Raji (cell line): Measurements from ENCODE around the gene UBL5.

Experiments used
- POLR2A ChIP-seq: IDR thresholded peaks from 2 replicates; pipeline ENCODE4 v1.6.1; 2011; ENCODE audit warnings: low read depth, low read length, control low read depth; ENCODE audit not compliant: insufficient read depth

Gene UBL5

DNA sequence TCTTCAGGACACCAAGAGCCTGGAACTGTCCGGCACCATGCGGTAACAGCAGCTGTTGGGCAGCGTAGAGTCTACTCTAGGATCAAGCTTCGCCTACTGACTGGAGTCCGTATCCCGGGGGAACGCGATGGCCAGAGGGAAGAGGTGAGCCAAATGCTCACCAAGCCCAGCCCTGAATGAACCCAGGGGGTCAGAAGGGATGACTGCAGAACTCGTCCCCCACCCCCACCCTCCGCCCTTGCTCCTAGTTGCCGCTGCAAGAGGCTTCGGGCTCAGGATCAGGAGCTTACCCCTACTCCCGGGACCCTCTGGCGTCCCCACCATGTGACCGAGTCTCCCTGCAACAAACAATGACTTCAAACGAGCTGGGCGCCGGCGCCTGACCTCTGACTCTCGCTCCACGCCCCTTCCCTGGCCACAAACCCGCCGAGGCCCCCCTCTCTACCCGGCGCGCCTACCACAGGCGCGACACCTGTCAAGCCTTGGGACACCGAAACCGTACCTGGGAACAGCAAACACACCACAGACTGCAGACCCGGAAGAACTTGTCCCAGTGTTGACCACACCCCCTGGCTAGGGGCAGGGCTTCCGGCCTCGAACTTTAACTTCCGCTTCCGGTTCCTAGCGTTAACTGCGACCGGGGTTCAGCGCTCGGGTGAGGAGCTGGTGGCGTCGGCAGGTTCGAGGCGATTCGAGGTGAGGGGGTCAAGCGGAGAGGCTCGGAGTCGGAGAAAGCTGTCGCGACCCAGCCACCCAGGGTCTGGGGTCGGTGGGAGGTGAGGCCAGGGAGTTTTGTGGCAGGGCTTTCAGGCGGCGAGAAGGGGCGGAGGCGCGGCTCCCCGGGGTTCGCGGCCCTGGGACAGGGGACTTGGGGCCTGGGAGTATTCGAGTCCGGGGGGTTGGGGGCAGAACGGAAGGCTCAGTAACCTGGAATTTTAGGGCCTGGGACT lies at the start of gene UBL5:
Gene UBL5 (plus strand): TSS at position 630 of the 950 bp plus-strand sequence. CDS start 420 bp downstream, outside the sequence.
- TF ChIP-seq POLR2A, result peak; percentile 91

DNA sequence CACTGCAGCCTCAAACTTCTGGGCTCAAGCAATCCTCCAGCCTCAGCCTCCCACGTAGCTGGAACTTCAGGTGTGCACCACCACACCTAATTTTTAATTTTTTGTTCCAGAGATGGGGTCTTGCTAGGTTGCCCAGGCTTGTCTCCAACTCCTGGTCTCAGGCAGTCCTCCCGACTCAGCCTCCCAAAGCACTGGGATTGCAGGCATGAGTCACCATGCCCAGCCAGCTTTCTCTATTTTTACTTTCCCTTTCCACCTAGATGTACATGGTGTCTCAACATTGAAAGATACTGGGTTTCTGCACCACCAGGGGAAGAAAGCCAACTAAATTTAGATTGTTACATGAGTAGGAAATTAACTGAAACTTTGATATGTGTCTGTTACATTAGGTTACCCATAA lies 45.4 kb upstream of the UBL5 start:
- TF ChIP-seq POLR2A, result no peak

DNA sequence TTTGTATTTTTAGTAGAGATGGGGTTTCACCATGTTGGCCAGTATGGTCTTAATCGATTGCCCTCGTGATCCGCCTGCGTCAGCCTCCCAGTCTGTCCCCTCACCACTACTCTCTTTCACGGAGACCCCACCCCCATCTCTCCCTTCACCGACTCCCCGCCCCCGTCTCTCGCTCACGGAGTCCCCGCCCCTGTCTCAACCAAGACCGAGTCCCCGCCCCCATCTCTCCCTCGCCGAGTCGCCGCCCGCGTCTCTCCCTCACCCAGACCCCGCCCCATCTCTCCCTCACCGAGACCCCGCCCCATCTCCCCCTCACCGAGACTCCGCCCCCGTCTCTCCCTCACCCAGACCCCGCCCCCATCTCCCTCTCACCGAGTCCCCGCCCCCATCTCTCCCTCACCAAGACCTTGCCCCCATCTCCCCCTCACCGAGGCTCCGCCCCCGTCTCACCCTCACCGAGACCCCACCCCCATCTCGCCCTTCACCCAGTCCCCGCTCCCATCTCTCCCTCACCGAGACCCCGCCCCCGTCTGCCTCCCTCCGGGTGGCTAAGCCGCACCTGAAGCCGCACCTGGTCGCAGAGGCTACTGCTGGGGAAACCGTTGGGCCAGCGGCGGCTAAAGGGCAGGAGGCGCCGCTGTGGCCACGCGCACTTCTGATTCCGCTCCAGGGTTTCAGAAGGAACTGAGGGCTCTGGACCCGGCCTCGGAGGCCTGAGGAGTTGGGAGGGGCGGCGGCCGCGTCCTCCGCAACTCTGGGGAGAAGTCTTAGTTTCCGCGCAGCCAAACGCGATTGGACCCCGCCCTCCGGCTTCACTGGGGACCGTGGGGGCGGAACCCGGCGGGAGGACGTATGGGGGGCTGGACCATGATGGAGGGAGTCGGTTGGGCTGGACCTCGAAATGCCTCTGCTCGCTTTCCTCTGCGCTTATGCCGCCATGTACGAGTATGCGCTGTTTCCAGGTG lies 42.1 kb upstream of the UBL5 start:
- TF ChIP-seq POLR2A, result peak; percentile 58; the same call in 1 of the 2 replicates

DNA sequence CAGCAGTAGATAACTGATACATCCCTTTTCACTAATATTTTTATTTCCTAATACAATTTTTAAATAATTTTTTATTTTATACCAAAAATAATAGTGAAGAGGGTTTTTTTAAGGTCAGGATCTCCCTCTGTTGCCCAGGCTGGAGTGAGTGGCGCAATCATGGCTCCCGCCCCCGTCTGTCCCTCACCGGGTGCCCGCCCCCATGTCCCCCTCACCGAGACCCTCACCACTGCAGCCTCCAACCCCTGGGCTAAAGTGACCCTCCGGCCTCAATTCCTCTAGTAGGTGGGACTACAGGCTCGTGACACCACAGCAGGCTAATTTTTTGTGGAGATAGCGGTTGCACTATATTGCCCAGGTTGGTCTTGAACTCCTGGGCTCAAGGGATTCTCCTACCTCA lies 41.4 kb upstream of the UBL5 start:
- TF ChIP-seq POLR2A, result no peak

DNA sequence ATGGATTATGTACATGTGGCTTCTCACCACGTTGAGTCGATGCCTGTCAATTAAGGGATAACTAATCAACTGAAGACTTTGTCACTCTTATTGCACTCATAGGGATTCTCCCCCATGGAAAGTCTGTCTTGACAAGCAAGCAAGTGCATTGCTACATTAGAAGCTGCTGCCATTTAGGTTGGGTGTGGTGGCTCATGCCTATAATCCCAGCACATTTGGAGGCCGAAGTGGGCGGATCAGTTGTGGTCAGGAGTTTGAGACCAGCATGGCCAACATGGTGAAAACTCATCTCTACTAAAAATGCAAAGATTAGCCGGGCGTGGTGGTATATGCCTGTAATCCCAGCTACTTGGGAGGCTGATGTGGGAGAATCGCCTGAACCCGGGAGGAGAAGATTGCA lies 40.9 kb upstream of the UBL5 start:
- TF ChIP-seq POLR2A, result no peak

DNA sequence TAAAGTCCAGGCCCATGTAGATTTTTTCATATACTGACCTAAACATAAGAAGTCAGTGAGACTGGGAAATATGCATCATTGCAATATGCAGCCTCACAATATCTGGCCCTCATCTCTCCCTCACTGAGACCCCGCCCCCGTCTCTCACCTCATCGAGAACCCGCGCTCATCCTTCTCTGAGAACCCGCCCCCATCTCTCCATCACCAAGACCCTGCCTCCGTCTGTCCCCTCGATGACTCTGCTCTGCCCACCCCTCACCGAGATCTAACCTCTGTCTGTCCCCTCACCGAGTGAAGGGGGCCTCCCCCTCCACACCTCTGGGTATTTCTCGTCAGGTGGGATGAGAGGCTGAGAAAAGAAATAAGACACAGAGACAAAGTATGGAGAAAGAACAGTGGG lies 38.7 kb upstream of the UBL5 start:
- no peak for TF ChIP-seq POLR2A

DNA sequence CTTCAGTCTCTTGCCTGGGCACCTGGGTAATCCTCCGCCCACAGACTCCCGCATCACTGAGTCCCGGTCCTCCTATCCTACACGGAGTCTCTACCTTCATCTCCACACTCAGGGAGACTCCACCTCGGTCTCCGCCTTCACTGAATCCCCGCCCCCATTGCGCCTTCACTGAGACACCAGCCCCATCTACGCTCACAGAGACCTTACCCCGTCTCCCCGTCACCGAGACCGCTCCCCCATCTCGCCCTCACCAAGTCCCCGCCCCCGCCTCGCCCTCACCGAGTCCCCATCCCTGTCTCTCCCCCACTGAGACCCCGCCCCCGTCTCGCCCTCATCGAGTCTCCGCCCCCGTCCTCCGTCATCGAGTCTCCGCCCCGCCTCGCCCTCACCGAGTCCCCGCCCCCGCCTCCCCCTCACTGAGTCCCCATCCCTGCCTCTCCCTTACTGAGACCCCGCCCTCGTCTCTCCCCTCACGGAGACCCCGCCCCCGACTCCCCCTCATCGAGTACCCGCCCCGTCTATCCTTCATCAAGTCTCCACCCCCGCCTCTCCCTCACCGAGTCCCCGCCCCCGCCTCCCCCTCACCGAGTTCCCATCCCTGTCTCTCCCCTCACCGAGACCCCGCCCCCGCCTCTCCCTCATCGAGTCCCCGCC lies 36.0 kb upstream of the UBL5 start:
- TF ChIP-seq POLR2A, result peak; percentile 21; the same call in 1 of the 2 replicates

DNA sequence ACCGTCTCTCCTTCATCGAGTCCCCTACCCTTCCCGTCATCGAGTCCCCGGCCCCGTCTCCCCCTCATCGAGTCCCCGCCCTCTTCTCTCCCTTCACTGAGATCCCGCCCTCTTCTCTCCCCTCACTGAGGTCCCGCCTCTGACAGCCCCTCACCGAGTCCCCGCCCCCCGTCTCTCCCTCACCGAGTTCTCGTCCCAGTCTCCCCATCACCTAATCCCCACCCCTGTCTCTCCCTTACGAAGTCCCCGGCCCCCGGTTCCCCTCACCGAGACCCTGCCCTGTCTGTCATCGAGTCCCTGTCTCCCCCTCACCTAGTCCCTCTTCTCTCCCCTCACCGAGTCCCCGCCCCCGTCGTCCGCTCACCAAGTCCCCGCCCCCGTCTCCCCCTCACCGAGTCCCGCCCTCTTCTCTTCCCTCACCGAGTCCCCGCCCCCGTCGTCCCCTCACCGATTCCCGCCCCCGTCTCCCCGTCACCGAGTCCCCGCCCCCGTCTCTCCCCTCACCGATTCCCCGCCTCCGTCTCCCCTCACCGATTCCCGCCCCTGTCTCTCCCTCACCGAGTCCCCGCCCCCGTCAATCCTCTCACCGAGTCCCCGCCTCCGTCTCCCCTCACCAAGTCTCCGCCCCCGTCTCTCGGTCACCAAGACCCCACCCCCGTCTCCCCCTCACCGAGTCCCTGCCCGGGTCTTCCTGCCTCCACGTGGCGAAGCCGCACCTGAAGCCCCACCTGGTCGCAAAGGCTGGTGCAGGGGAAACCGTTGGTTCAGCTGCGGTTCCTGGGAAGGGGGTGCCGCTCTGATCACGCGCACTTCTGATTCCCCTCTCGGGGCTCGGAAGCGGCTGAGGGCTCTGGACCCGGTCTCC lies 35.3 kb upstream of the UBL5 start:
- peak; percentile 55 for TF ChIP-seq POLR2A

DNA sequence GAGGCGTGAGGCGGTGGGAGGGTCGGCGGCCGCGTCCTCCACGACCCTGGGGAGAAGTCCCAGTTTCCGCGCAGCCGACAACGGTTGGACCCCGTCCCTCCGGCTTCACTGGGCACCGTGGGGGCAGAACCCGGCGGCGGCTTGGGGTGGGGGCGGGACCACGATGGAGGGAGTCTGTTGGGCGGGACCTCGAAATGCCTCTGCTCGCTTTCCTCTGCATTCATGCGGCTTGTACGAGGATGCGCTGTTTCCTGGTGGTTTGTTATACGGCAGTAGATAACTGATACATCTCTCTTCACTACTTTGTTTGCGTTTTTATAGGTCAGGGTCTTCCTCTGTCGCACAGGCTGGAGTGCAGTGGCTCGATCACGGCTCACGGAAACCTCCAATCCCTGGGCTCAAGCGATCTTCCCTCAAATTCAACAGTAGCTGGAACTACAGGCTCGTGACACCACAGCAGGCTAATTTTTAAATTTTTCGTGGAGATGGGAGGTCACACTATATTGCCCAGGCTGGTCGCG lies 34.6 kb upstream of the UBL5 start:
- TF ChIP-seq POLR2A, result no peak

DNA sequence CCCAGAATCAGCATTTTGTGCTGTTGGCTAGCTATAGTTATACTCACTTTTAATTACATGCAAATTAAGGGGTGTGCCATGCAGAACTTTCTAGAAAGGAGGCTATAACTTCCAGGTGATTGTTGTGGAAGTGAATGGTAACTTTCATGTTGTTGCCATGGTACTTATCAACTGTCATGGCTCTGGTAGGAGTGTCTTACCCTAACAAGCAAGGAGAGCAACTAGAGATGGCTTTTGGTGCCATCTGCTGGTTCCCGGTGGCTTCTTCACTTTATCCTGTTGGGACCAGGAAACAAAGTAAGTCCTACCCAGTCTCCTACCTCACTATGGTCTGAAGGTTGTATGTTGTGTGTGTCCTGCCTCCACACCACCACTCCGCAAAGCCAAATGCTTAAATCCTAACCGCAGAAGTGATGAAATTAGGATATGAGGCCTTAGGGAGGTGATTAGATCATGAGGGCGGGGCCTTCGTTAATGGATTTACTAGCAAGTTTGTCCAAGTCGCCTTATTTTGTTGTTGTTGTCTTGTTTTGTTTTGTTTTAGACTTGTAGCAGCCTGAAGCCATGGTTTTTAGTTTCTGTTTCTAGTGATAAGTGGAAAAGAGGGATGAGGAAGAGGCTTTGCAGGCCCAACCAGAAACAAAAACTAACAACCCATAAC lies 31.5 kb upstream of the UBL5 start:
- no peak for TF ChIP-seq POLR2A

DNA sequence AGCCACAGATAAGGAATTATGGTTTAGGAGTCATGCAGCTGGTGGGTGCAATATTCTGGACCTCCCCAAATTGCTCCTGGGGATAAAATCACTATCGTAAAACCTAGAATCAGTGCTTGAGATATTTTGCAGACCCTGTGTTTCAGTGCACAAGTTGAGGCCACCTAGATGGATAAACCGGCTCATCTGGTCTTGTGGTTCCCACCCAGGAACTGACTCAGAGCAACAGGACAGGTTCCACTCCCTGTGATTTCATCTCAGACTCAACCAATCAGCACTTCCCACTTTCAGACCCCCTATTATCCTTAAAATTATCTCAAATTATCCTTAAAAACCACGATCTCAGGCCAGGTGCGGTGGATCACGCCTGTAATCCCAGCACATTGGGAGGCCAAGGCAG lies 29.8 kb upstream of the UBL5 start:
- TF ChIP-seq POLR2A, result no peak

DNA sequence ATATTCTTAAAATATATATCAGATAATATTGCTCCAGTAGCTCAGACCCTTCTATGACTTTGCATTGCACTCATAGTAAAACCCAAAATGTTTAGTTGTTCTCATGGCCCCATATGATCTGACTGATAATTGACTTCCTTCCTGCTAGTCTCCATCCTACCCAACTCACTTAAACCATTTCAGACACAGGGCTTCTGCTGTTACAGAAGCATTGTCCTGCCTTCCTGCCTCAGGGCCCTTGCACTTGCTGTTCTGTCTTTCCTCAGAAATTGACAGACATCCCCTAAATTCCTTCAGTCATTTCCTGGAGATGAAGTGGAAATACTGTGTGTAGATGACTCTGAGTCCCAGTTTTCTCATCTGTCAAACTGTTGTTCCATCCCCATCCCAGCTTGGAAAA lies 28.6 kb upstream of the UBL5 start:
- no peak for TF ChIP-seq POLR2A

DNA sequence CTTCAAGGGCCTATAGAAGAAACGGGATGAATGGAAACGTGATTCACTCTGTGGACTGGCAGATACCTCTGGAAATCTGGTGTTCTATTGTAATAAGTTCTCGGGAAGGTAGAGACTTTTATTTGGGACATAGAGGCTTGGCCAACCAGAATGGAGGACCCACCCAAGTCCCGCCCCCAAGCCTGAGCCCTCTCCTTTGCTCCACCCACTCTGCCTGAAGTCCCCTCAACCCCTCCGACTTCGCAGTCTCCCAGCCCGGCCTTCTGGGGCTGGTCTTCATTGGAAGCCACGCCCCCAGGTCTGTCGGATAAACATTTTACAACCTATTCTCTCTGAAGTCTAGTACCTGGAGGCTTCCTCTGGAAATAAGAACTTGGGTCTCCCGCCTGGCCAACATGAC lies 25.7 kb upstream of the UBL5 start:
- TF ChIP-seq POLR2A, result no peak
